ENCODE results near the gene BMPR1A.
"Not testable (repeated sequence)": the region's sequence is repeated elsewhere in the genome, so short reads cannot be mapped to it uniquely, and the experiment has no call there.

BMPR1A gene

DNA sequence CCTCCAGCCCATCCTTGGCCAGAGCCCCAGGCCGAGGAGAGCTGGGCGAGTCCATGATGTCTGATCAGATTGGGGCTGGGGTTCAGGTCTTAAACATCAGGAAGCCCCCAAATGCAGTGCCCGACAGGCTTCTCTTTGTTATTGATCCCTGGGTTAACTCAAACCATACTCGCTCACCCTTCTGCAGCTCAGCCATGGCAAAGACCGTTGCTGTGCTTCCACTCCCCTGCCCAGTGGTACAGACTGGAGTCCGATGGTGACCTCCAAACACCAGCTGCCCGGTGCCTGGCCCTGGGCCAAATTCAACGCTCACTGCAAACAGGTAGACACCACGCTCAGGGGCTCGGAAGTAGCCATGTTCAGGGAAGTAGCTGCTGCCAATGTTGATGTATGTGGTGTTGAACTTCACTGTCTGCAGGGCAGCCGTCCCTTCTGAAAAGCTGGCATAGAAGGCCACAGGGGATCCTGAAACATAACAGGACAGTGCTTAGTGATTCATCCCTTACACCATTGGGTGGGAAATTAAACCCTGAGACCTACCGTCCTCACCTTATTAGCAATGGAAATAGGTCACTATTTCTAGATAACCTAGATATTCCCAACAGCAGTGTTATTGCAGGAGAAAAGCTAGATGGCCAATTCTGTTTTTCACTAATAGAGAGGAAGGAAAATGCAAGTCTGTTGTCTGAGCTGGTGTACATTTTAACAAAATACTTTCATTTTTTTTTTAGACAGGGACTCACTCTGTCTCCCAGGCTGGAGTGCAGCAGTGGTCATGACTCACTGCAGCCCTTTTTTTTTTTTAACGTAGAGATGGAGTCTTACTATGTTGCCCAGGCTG, 180.5 kb downstream of the BMPR1A start:
- Histone ChIP-seq H3K79me2 (ENCODE audit: insufficient read depth, low read length) (no peaks in the 10 kb centered on the region), H3F3A (ENCODE audit: low read depth) (no peaks in the 10 kb centered on the region), H3K4me3 (ENCODE audit: low read length, poor library complexity, severe bottlenecking) (no peak overlapping the region)

DNA sequence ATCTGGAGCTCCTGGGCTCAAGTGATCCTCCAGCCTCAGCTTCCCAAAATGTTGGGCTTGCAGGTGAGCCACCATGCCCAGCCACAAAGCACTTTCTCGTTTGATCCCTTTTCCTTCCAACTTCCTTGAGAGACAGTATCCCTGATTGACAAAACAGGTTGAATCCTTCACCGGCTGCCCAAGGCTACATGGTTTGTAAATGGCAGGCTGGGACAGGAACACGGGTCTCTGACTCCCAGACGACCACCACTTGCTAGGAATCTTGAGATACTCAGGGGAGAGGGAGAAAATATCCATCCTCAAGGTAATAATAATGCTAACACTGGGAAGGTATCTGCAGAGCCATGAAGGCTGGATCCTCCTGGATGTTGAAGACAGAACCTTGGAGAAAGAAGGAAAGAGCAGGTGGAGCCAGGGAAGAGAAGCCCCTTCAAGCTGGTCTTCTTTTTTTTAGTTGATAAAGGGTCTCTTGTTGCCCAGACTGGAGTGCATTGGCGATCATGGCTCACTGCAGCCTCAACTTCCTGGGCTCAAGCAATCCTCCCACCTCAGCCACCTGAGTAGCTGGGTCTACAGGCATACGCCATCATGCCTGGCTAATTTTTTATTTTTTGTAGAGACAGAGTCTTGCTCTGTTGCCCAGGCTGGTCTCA, 181.2 kb downstream of the BMPR1A start:
- Histone ChIP-seq H3K9ac (ENCODE audit: low read depth, low read length, poor library complexity, severe bottlenecking) (no peak overlapping the region), H3K36me3 (ENCODE audit: insufficient read depth, low read length) (no peaks in the 10 kb centered on the region), H3K9me2 (replicated peaks; ENCODE audit: low read depth, low read length) (no peaks in the 10 kb centered on the region), H3K9me3 (ENCODE audit: insufficient read depth, low read depth, low read length) (no peaks in the 10 kb centered on the region), H3K4me2 (ENCODE audit: low read depth, low read length, poor library complexity, severe bottlenecking) (no peak overlapping the region), H3K27me3 (ENCODE audit: insufficient read depth, low read length, poor library complexity, severe bottlenecking) (no peaks in the 10 kb centered on the region), H2AFZ (ENCODE audit: low read length) (no peak overlapping the region), H3F3A (ENCODE audit: low read depth) (no peaks in the 10 kb centered on the region), H3K4me1 (ENCODE audit: insufficient read depth, low read length, poor library complexity, severe bottlenecking) (peaks cover 2% of the 10 kb centered on the region), H3K4me3 (ENCODE audit: low read length, poor library complexity, severe bottlenecking) (no peak overlapping the region), H3K79me2 (ENCODE audit: insufficient read depth, low read length) (no peaks in the 10 kb centered on the region), H4K20me1 (ENCODE audit: insufficient read depth, low read length, poor library complexity, severe bottlenecking) (no peaks in the 10 kb centered on the region)
- TF ChIP-seq, protein P1, sequence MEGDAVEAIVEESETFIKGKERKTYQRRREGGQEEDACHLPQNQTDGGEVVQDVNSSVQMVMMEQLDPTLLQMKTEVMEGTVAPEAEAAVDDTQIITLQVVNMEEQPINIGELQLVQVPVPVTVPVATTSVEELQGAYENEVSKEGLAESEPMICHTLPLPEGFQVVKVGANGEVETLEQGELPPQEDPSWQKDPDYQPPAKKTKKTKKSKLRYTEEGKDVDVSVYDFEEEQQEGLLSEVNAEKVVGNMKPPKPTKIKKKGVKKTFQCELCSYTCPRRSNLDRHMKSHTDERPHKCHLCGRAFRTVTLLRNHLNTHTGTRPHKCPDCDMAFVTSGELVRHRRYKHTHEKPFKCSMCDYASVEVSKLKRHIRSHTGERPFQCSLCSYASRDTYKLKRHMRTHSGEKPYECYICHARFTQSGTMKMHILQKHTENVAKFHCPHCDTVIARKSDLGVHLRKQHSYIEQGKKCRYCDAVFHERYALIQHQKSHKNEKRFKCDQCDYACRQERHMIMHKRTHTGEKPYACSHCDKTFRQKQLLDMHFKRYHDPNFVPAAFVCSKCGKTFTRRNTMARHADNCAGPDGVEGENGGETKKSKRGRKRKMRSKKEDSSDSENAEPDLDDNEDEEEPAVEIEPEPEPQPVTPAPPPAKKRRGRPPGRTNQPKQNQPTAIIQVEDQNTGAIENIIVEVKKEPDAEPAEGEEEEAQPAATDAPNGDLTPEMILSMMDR (conservative IDR thresholded peaks at IDR 0.05; ENCODE audit: low read length): no peak
- no peak for TF ChIP-seq EZH2phosphoT487 (IDR thresholded peaks at IDR 0.05; ENCODE audit: borderline replicate concordance)

More for the DNA sequence above, 180.5 kb downstream of the BMPR1A start:
- H3K9me3 ChIP-seq (ENCODE audit: insufficient read depth, low read depth, low read length): no peaks in the 10 kb centered on the region
- no peaks in the 10 kb centered on the region for H3K36me3 ChIP-seq (ENCODE audit: insufficient read depth, low read length)
- H3K4me1 ChIP-seq (ENCODE audit: insufficient read depth, low read length, poor library complexity, severe bottlenecking): peaks cover 2% of the 10 kb centered on the region
- H3K4me2 ChIP-seq (ENCODE audit: low read depth, low read length, poor library complexity, severe bottlenecking): no peak overlapping the region
- no peaks in the 10 kb centered on the region for H3K9me2 ChIP-seq (replicated peaks; ENCODE audit: low read depth, low read length)
- H3K9ac ChIP-seq (ENCODE audit: low read depth, low read length, poor library complexity, severe bottlenecking): no peak overlapping the region
- no peaks in the 10 kb centered on the region for H4K20me1 ChIP-seq (ENCODE audit: insufficient read depth, low read length, poor library complexity, severe bottlenecking)
- TF ChIP-seq EZH2phosphoT487 (IDR thresholded peaks at IDR 0.05; ENCODE audit: borderline replicate concordance): no peak
- TF ChIP-seq, protein P1 (conservative IDR thresholded peaks at IDR 0.05; ENCODE audit: low read length): no peak
- no peaks in the 10 kb centered on the region for H3K27me3 ChIP-seq (ENCODE audit: insufficient read depth, low read length, poor library complexity, severe bottlenecking)
- H2AFZ ChIP-seq (ENCODE audit: low read length): no peak overlapping the region

GRCh38 chr10:86938260-86938659, 181.8 kb downstream of the BMPR1A start:
- Histone ChIP-seq H3K9me2 (replicated peaks; ENCODE audit: low read depth, low read length) (no peaks in the 10 kb centered on the region), H4K20me1 (ENCODE audit: insufficient read depth, low read length, poor library complexity, severe bottlenecking) (no peaks in the 10 kb centered on the region), H3K4me1 (ENCODE audit: insufficient read depth, low read length, poor library complexity, severe bottlenecking) (peaks cover 2% of the 10 kb centered on the region), H3K9ac (ENCODE audit: low read depth, low read length, poor library complexity, severe bottlenecking) (no peak overlapping the region), H3F3A (ENCODE audit: low read depth) (no peaks in the 10 kb centered on the region), H2AFZ (ENCODE audit: low read length) (no peak overlapping the region), H3K36me3 (ENCODE audit: insufficient read depth, low read length) (no peaks in the 10 kb centered on the region), H3K27me3 (ENCODE audit: insufficient read depth, low read length, poor library complexity, severe bottlenecking) (no peaks in the 10 kb centered on the region), H3K79me2 (ENCODE audit: insufficient read depth, low read length) (no peaks in the 10 kb centered on the region), H3K4me2 (ENCODE audit: low read depth, low read length, poor library complexity, severe bottlenecking) (no peak overlapping the region), H3K4me3 (ENCODE audit: low read length, poor library complexity, severe bottlenecking) (no peak overlapping the region), H3K9me3 (ENCODE audit: insufficient read depth, low read depth, low read length) (no peaks in the 10 kb centered on the region)
- TF ChIP-seq, protein P1 (conservative IDR thresholded peaks at IDR 0.05; ENCODE audit: low read length): no peak
- no peak for TF ChIP-seq EZH2phosphoT487 (IDR thresholded peaks at IDR 0.05; ENCODE audit: borderline replicate concordance)

DNA sequence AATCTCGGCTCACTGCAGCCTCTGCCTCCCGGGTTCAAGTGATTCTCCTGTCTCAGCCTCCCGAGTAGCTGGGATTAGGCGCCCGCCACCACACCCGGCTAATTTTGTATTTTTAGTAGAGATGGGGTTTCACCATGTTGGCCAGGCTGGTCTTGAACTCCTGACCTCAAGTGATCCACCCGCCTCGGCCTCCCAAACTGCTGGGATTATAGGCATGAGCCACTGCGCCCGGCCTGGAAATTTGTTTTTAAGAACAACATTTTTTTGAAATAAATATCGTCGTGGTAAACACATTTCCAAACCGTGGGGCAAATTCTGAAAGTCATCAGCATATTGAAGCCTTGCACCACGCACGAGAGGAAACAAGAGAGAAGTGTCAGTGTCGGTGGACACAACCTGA, 183.7 kb downstream of the BMPR1A start:
- H3K36me3 ChIP-seq (ENCODE audit: insufficient read depth, low read length); H3K27me3 ChIP-seq (ENCODE audit: insufficient read depth, low read length, poor library complexity, severe bottlenecking); H4K20me1 ChIP-seq (ENCODE audit: insufficient read depth, low read length, poor library complexity, severe bottlenecking); H3K4me3 ChIP-seq (ENCODE audit: low read length, poor library complexity, severe bottlenecking); H3K4me2 ChIP-seq (ENCODE audit: low read depth, low read length, poor library complexity, severe bottlenecking); H3K79me2 ChIP-seq (ENCODE audit: insufficient read depth, low read length); H3K4me1 ChIP-seq (ENCODE audit: insufficient read depth, low read length, poor library complexity, severe bottlenecking); H3K9me2 ChIP-seq (replicated peaks; ENCODE audit: low read depth, low read length); H3K9me3 ChIP-seq (ENCODE audit: insufficient read depth, low read depth, low read length); H3F3A ChIP-seq (ENCODE audit: low read depth); H3K9ac ChIP-seq (ENCODE audit: low read depth, low read length, poor library complexity, severe bottlenecking): not testable (repeated sequence)
- peak overlapping the region; percentile 99; the same call in 1 of the 2 replicates for H2AFZ ChIP-seq (ENCODE audit: low read length)

All from Loucy (cell line).